Measurements from ENCODE around the gene EXOC6.

EXOC6 gene

DNA sequence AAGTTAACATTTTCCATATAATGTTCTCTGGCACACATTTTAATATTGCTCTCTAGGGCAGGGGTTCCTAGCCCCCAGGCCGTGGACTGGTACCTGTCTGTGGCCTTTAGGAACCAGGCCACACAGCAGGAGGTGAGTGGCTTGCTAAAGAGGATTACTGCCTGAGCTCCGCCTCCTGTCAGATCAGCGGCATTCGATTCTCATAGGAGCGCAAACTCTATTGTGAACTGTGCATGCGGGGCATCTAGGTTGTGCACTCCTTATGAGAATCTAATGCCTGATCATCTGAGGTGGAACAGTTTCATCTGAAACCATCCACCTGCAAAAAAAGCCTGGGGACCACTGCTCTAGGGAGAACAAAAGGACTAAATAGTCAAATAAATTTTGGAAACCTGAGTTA, 65.7 kb downstream of the EXOC6 start:
- H3K4me3 ChIP-seq: no peak overlapping the region
- no peak for TF ChIP-seq CTCF (IDR thresholded peaks at IDR 0.05)
- H3K27ac ChIP-seq: no peak overlapping the region
- DNase-seq (ENCODE audit: low spot score): no peak

DNA sequence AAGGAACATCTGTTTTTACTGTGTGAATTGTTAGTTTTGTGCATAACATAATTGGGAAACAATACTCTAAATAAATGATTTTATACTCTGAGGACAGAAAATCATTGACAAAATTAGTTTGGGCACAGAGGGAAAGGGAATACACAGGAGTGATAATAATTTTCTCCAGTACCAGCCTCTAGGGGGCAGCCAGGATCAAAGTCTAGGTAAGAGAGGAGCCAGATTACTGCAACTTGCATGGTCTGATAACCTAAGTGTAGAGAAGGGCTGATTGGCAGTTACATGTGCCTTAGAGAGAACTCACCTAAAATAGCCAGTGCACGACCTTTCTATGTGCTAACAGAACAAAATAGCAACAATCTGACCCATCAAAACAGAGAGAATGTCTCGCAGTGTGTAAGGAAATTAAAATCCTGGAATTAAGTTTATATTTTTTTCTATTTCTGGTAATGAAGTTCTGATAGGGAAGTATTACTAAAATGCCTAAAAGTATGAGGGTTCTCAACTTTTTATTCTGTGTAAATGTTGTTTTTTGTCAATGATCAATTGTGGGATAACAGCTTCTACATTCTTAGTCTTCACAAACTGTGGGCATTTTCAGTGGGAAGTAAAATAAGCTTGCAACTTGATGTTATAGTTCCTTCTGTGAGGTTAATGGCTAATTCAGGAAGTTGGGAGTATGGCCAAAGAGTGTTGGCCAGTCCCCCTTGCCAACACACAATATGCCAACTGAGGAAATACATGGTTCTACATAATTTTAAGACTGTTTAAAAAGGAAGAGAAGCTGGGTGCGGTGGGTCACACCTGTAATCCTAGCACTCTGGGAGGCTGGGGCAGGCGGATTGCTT, 66.4 kb downstream of the EXOC6 start:
- TF ChIP-seq CTCF (IDR thresholded peaks at IDR 0.05): peak; percentile 56
- no peak overlapping the region for H3K4me3 ChIP-seq
- DNase-seq (ENCODE audit: low spot score): no peak
- no peak overlapping the region for H3K27ac ChIP-seq

- no peak for TF ChIP-seq CTCF (IDR thresholded peaks at IDR 0.05)
- no peak overlapping the region for H3K4me3 ChIP-seq
- DNase-seq (ENCODE audit: low spot score): no peak
- no peak overlapping the region for H3K27ac ChIP-seq
Measured at GRCh38 chr10:92915892-92916291, 67.6 kb downstream of the EXOC6 start.

- no peak for TF ChIP-seq CTCF (IDR thresholded peaks at IDR 0.05)
- H3K4me3 ChIP-seq: no peak overlapping the region
- no peak overlapping the region for H3K27ac ChIP-seq
- no peak for DNase-seq (ENCODE audit: low spot score)
Measured at GRCh38 chr10:92916433-92916832, 68.1 kb downstream of the EXOC6 start.

DNA sequence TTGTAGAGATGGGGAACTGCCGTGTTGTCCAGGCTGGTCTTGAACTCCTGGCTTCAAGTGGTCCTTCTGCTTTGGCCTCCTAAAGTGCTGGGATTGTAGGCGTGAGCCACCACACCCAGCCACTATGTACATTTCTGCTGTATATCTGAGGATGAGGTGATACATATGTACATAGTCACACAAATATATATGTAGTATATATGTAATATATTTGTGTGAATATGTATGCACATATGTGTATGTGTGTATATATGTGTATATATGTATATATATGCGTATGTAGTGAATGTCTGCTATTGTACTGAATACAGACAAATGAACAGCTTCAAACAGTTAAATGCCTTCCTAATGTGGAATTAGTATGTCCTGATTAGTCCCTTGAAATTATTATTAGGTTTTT, 70.3 kb downstream of the EXOC6 start:
- H3K27ac ChIP-seq: no peak overlapping the region
- no peak for TF ChIP-seq CTCF (IDR thresholded peaks at IDR 0.05)
- DNase-seq (ENCODE audit: low spot score): no peak
- no peak overlapping the region for H3K4me3 ChIP-seq

GRCh38 chr10:92920866-92921265, 72.5 kb downstream of the EXOC6 start:
- Histone ChIP-seq H3K27ac (no peak overlapping the region), H3K4me3 (no peak overlapping the region)
- TF ChIP-seq CTCF (IDR thresholded peaks at IDR 0.05): no peak
- DNase-seq (ENCODE audit: low spot score): no peak

GRCh38 chr10:92923416-92923815, 75.1 kb downstream of the EXOC6 start:
- no peak for DNase-seq (ENCODE audit: low spot score)
- no peak overlapping the region for H3K4me3 ChIP-seq
- H3K27ac ChIP-seq: no peak overlapping the region
- TF ChIP-seq CTCF (IDR thresholded peaks at IDR 0.05): no peak

All from coronary artery (tissue), 2 donors.